Effector memory CD4-positive, alpha-beta T cell (primary cell): ENCODE results near the gene DDX43.
"Not testable (repeated sequence)": the region's sequence is repeated elsewhere in the genome, so short reads cannot be mapped to it uniquely, and the experiment has no call there.

Experiments used
- DNase-seq, 3 donors: peaks; one replicate each; pipeline ENCODE4 v3.0.0-alpha.2; 2020
- H3K27ac ChIP-seq: 2 replicates; pipeline ENCODE4 v1.7.0; 2013; ENCODE audit warnings: mild to moderate bottlenecking, low read length, moderate library complexity; ENCODE audit not compliant: insufficient read depth, poor library complexity, severe bottlenecking
- H3K27me3 ChIP-seq: replicated peaks from 2 replicates; pipeline ENCODE4 v1.7.0; 2013; ENCODE audit warnings: mild to moderate bottlenecking, low read length; ENCODE audit not compliant: insufficient read depth, control insufficient read depth, poor library complexity, severe bottlenecking
- H3K36me3 ChIP-seq: 2 replicates; pipeline ENCODE4 v1.7.0; 2013; ENCODE audit warnings: mild to moderate bottlenecking, low read length, moderate library complexity; ENCODE audit not compliant: control insufficient read depth, insufficient read depth
- H3K4me1 ChIP-seq: 2 replicates; pipeline ENCODE4 v1.7.0; 2013; ENCODE audit warnings: low read length, mild to moderate bottlenecking; ENCODE audit not compliant: control insufficient read depth, insufficient read depth, poor library complexity, severe bottlenecking
- H3K4me3 ChIP-seq: 2 replicates; pipeline ENCODE4 v1.7.0; 2013; ENCODE audit warnings: low read length, low read depth, mild to moderate bottlenecking; ENCODE audit not compliant: insufficient read depth, poor library complexity, severe bottlenecking
- H3K9me3 ChIP-seq: 2 replicates; pipeline ENCODE4 v1.7.0; 2013; ENCODE audit warnings: mild to moderate bottlenecking, low read length, moderate library complexity; ENCODE audit not compliant: control insufficient read depth

Gene DDX43

DNA sequence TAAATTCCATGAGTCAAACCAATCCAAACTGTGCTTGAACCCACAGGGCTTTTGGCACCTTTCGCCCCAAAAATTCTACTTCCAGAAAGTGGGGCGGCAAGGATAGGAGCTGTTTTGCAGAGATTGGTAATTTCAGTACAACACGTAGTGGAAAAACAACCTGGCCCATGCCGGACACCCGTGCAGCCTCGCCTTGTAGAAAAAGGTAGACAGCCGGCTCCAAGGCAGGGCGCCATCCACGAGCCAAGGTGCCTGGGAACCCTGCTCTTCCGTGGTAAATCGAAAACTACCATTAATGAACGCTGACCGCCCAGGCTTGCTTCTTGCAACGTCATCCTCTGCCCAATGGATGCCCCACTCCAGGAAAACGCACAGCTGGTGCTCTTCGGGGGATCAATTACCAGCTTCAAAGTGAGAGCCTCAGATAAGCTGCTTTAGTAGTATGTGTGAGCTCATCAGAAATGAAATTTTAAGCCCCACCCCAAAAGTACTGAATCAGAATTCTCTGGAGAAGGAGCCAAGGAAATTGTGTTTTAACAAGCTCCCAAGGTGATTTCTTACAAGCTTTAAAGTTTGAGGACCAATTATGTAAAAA, 26.8 kb upstream of the DDX43 start:
- no peak overlapping the region for H3K4me3 ChIP-seq
- no peaks in the 10 kb centered on the region for H3K36me3 ChIP-seq
- H3K27ac ChIP-seq = no peak overlapping the region

DNA sequence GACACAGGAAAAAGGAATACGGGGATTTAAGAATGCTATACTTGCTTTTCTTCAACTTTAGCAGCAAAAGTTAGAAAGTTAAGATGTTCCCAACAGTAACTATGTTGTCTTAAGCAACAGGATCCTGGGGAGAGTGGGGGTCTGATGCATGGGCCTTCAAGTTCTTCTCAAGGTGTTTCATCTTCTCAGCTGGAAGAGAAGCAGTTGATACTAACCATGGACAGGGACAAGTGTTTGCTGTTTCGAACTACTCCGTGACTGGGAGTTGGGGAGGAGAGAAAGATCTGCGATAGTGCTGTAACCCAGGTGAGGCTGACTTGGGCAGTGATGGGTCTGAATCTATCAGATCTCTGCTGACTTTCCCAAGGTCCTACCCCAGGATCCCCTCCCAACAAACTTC, 26.0 kb upstream of the DDX43 start:
- H3K9me3 ChIP-seq = no peaks in the 10 kb centered on the region
- no peaks in the 10 kb centered on the region for H3K4me1 ChIP-seq
- H3K27me3 ChIP-seq = no peaks in the 10 kb centered on the region
- H3K36me3 ChIP-seq = no peaks in the 10 kb centered on the region
- DNase-seq = no peak
- no peak overlapping the region for H3K4me3 ChIP-seq
- H3K27ac ChIP-seq = no peak overlapping the region

More for the DNA sequence above, 26.8 kb upstream of the DDX43 start:
- no peak for DNase-seq
- H3K9me3 ChIP-seq = no peaks in the 10 kb centered on the region
- no peaks in the 10 kb centered on the region for H3K4me1 ChIP-seq
- H3K27me3 ChIP-seq = no peaks in the 10 kb centered on the region

DNA sequence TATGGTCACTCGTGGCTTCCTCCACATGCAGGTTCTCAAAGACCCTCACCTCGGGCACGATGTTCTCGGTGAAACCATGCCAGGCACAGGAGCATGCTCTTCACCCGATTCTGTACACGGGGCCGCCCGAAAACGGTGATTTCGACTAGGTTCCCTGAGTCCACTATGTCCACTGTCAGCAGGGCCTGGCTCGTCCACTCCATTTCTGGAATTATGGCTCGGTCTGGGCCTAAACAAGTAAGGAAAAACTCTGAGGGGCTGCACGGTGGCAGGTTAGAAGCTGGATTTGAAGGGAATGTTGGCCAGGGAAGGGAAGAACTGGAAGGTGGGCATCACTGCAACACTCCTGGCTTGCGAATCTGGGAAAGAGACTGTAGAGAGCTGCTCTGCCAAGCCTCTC, 25.5 kb upstream of the DDX43 start:
- H3K9me3 ChIP-seq = no peaks in the 10 kb centered on the region
- no peak overlapping the region for H3K4me3 ChIP-seq
- H3K27me3 ChIP-seq = no peaks in the 10 kb centered on the region
- no peaks in the 10 kb centered on the region for H3K36me3 ChIP-seq
- no peaks in the 10 kb centered on the region for H3K4me1 ChIP-seq
- H3K27ac ChIP-seq = no peak overlapping the region
- DNase-seq = no peak

DNA sequence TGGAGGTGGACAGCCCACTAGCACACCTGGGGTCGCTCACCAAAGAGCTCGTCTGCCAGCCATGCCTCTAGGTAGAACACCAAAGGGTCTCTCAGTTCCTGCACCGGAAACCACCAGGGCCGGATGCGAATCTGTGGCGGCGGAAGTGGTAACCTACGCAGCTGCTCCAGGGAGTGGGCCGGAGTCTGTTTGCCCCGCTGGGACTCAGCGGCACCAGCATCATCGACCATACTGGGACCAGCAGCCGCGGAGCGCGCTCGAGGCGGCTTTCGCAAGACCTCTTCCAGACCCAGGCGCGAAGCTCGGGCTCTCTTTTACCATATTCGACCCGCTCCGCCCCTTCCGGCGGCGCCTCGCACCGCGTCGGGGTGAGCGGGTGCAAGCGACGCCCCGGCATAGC, 25.1 kb upstream of the DDX43 start, which contains the start of gene OOEP:
Gene OOEP (minus strand): TSS at position 335 of the 400 bp plus-strand sequence. CDS start 105 bp downstream, at position 230.
- H3K9me3 ChIP-seq = no peaks in the 10 kb centered on the region
- DNase-seq = no peak
- no peaks in the 10 kb centered on the region for H3K4me1 ChIP-seq
- H3K4me3 ChIP-seq = no peak within 1 kb of the TSS
- no peak within 1 kb of the TSS for H3K27ac ChIP-seq
- H3K36me3 ChIP-seq = no peaks in the 10 kb centered on the region
- H3K27me3 ChIP-seq = no peaks in the 10 kb centered on the region

DNA sequence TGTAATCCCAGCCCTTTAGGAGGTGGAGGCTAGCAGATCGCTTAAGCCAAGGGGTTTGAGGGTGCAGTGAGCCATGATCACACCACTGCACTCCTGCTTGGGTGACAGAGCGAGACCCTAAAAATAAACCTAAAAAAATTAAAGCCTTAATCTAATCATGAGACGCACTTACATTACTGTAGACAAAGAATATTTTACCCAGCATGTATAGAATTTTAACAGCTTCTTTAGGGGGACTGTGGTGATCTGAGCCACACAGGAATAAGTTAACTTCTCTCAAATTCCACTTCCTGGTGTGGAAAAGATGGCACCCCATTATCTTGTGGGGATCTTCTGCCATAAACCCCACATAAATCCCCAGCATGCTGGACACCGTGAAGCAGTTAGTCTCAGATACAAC, 22.6 kb upstream of the DDX43 start:
- Histone ChIP-seq H3K9me3 (no peaks in the 10 kb centered on the region), H3K4me1 (no peaks in the 10 kb centered on the region), H3K27ac (no peak overlapping the region), H3K4me3 (no peak overlapping the region), H3K27me3 (no peaks in the 10 kb centered on the region), H3K36me3 (no peaks in the 10 kb centered on the region)
- no peak for DNase-seq

DNA sequence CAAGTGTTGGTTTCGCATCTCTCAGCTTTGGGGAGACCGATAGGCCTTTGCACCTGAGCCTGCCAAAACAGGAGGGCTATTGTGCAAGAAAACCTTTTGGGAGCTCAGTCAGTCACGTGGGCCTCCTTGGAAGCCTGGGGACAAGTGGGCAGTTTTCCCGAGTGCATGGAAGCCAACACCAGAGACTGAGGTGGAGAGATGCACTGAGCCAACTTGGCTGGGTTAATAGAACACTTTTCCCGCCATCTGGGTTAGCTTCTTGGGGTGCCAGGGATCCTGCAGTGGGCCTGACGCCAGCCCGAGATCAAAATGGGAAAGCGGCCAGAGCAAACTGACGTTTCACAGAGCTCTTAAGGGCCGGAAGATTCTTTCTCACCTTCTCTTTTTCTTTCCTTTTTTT, 22.1 kb upstream of the DDX43 start:
- Histone ChIP-seq H3K4me1 (no peaks in the 10 kb centered on the region), H3K4me3 (no peak overlapping the region)

DNA sequence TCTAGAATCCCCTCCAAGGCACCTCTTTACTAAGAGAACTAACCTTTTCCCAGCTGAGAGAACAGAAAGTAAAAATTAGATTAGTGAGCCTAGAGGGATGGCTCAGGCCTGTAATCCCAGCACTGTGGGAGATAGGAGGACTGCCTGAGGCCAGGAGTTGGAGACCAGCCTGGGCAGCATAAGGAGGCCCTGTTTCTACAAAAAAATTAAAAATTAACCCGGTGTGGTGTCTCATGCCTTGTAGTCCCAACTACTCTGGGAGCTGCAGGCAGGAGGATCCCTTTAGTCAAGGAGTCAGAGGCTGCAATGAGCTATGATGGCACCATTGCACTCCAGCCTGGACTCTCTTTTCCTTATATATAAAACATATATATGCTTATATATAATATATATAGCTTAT, 19.4 kb upstream of the DDX43 start:
- H3K27ac ChIP-seq = no peak overlapping the region
- H3K36me3 ChIP-seq = no peaks in the 10 kb centered on the region
- no peaks in the 10 kb centered on the region for H3K27me3 ChIP-seq
- H3K9me3 ChIP-seq = no peaks in the 10 kb centered on the region
- H3K4me1 ChIP-seq = no peaks in the 10 kb centered on the region
- no peak overlapping the region for H3K4me3 ChIP-seq
- DNase-seq = no peak

More for the DNA sequence above, 22.1 kb upstream of the DDX43 start:
- Histone ChIP-seq H3K27me3 (no peaks in the 10 kb centered on the region), H3K9me3 (no peaks in the 10 kb centered on the region), H3K36me3 (no peaks in the 10 kb centered on the region), H3K27ac (no peak overlapping the region)
- DNase-seq = no peak

DNA sequence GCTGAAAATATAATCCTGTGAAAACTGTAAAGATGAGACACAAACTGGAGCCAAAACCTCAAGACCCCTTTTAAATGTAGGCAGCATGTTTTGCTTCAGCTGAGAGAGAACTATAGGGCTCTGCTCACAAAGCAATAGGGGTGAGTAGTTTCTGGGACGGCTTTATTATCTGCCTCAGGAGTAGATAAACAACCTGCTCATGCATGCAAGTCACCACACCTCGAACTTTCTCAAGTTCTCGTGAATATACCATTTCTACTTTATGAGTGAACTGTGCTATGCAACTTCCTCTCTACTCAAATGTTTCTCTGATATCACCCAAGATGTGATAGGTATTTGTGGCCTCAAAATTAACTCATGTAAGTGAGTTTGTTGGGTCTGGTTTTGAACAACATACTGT, 17.4 kb upstream of the DDX43 start:
- Histone ChIP-seq H3K36me3 (no peaks in the 10 kb centered on the region), H3K9me3 (no peaks in the 10 kb centered on the region), H3K27me3 (no peaks in the 10 kb centered on the region), H3K4me3 (no peak overlapping the region), H3K27ac (no peak overlapping the region), H3K4me1 (no peaks in the 10 kb centered on the region)
- no peak for DNase-seq

DNA sequence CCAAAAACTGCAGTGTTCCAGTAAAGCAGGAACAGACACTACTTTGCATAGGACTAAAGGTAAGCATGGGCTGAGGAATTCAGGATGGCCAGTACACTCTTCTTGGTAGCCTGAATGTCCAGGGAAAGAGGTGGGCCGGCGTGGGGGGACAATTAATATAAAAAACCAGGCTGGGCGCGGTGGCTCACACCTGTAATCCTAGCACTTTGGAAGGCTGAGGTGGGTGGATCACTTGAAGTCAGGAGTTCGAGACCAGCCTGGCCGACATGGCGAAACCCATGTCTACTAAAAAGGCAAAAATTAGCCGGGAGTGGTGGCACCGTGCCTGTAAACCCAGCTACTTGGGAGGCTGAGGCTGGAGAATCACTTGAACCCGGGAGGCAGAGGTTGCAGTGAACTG, 13.1 kb upstream of the DDX43 start:
- DNase-seq, H3K4me1 ChIP-seq, H3K27me3 ChIP-seq, H3K9me3 ChIP-seq, H3K36me3 ChIP-seq, H3K4me3 ChIP-seq, H3K27ac ChIP-seq: not testable (repeated sequence)

DNA sequence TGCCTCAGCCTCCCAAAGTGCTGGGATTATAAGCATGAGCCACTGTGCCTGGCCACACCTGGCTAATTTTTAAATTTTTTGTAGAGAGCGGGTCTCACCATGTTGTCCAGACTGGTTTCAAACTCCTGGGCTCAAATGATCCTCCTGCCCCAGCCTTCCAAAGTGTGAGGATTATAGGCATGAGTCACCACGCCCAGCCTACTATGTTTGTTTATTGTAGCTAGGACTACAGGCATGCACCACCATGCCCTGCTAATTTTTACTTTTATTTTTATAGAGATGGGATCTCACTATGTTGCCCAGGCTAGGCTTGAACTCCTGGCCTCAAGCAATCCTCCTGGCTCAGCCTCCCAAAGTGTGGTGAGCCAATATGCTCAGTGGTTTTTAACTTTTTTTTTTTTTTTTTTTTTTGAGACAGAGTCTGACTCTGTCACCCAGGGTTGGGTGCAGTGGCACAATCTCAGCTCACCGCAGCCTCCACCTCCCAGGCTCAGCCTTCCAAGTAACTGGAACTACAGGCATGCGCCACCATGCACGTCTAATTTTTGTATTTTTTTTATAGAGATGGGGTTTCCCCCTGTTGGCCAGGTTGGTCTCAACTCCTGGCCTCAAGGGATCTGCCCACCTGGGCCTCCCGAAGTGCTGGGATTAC, 12.0 kb upstream of the DDX43 start:
- H3K4me1 ChIP-seq = no peaks in the 10 kb centered on the region
- no peak for DNase-seq
- no peaks in the 10 kb centered on the region for H3K36me3 ChIP-seq
- H3K27ac ChIP-seq = no peak overlapping the region
- H3K4me3 ChIP-seq = no peak overlapping the region
- no peaks in the 10 kb centered on the region for H3K27me3 ChIP-seq
- H3K9me3 ChIP-seq = no peaks in the 10 kb centered on the region
